ENCODE measurements around the gene UBE2L6.

- TF ChIP-seq, protein P1, sequence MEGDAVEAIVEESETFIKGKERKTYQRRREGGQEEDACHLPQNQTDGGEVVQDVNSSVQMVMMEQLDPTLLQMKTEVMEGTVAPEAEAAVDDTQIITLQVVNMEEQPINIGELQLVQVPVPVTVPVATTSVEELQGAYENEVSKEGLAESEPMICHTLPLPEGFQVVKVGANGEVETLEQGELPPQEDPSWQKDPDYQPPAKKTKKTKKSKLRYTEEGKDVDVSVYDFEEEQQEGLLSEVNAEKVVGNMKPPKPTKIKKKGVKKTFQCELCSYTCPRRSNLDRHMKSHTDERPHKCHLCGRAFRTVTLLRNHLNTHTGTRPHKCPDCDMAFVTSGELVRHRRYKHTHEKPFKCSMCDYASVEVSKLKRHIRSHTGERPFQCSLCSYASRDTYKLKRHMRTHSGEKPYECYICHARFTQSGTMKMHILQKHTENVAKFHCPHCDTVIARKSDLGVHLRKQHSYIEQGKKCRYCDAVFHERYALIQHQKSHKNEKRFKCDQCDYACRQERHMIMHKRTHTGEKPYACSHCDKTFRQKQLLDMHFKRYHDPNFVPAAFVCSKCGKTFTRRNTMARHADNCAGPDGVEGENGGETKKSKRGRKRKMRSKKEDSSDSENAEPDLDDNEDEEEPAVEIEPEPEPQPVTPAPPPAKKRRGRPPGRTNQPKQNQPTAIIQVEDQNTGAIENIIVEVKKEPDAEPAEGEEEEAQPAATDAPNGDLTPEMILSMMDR (conservative IDR thresholded peaks at IDR 0.05 in 1 of 2, IDR thresholded peaks at IDR 0.05 in 1 of 2; ENCODE audit: extremely low read depth in 1 of 2, insufficient read depth in 1 of 2, low read depth in 1 of 2, low read length in 2 of 2), result no peak
- TF ChIP-seq EZH2 (IDR thresholded peaks at IDR 0.05; ENCODE audit: borderline replicate concordance, low read length), result no peak
These were observed 52.7 kb downstream of the UBE2L6 start for GRCh38 chr11:57514538-57515331.

All from mammary epithelial cell (primary cell).